ENCODE results near the gene SEC24D.
A peak's percentile ranks its signal among the peaks of the same experiment; 100 is the strongest.

SEC24D gene

DNA sequence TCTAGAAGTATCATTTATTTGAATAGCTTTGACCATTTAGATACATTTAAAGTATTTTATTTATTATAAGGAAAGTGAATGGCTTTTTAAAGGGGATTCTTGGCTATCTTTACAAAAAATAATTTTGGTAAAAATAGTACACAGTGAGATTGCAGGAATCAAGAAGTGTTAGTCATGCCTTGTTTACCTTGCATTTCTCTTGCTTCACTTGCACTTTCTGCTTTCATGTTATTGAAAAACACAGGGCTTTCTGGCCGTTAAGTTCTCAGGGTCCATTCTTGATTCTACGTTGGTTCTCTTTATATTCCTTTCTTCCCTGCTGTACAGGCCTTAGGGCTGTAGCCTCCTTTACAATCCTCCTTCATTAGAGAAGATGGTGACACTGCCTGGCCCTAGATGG is 21.8 kb upstream of the SEC24D start:
- Histone ChIP-seq H3K36me3 (ENCODE audit: insufficient read depth, low read length) (no peaks in the 10 kb centered on the region), H3K4me2 (ENCODE audit: low read length) (no peak overlapping the region), H3K27me3 (ENCODE audit: insufficient read depth, low read length) (no peaks in the 10 kb centered on the region), H3K4me1 (ENCODE audit: insufficient read depth, low read length, severe bottlenecking) (no peaks in the 10 kb centered on the region), H3K27ac (ENCODE audit: low read depth, low read length, poor library complexity, severe bottlenecking) (no peak overlapping the region), H3K79me2 (ENCODE audit: insufficient read depth, low read length) (no peaks in the 10 kb centered on the region), H2AFZ (ENCODE audit: low read length) (no peak overlapping the region), H3K9ac (ENCODE audit: low read length) (no peak overlapping the region), H3K4me3 (ENCODE audit: low read depth, low read length, poor library complexity, severe bottlenecking) (no peak overlapping the region), H3K9me2 (ENCODE audit: low read depth, low read length) (no peaks in the 10 kb centered on the region), H3F3A (ENCODE audit: insufficient read depth, low read length) (no peaks in the 10 kb centered on the region), H4K20me1 (ENCODE audit: insufficient read depth, low read length) (no peaks in the 10 kb centered on the region), H3K9me3 (ENCODE audit: low read length) (no peaks in the 10 kb centered on the region)
- TF ChIP-seq, protein P1, sequence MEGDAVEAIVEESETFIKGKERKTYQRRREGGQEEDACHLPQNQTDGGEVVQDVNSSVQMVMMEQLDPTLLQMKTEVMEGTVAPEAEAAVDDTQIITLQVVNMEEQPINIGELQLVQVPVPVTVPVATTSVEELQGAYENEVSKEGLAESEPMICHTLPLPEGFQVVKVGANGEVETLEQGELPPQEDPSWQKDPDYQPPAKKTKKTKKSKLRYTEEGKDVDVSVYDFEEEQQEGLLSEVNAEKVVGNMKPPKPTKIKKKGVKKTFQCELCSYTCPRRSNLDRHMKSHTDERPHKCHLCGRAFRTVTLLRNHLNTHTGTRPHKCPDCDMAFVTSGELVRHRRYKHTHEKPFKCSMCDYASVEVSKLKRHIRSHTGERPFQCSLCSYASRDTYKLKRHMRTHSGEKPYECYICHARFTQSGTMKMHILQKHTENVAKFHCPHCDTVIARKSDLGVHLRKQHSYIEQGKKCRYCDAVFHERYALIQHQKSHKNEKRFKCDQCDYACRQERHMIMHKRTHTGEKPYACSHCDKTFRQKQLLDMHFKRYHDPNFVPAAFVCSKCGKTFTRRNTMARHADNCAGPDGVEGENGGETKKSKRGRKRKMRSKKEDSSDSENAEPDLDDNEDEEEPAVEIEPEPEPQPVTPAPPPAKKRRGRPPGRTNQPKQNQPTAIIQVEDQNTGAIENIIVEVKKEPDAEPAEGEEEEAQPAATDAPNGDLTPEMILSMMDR (IDR thresholded peaks at IDR 0.05; ENCODE audit: low read length), result no peak
- no peak for TF ChIP-seq EZH2 (IDR thresholded peaks at IDR 0.05; ENCODE audit: borderline replicate concordance, low read length)

DNA sequence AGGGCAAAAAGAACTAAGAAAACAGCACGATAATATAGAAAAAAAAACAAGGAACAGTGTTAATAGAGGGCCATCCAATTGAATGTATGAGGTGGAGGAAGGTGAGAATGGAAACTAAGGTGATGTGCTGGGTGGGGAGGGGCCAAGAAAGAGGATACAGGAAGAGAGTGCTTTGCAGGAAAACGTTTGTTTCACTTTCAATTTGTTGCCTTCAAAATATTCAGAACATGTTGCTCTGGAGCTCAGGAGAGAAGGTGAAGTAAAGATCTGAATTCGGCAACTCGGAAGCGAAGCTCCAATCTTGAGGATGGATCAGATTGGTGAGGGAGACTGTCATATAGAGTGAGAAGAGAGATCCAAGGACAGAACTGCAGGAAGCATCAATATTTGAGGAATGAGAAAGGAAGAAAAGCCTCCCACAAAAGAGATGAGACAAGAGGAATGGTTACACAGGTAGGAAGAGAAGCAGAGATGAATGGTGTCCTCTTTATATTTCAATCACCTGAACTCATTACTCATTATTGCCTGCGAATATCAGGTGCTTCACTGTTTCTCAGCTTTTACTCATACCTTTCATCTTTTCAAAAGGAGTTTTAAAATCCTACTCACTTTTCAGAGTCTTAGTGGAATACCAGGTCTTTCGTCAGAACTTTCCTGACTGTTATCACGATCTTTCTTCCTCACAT is 14.7 kb upstream of the SEC24D start:
- H3K9me3 ChIP-seq (ENCODE audit: low read length), result no peaks in the 10 kb centered on the region
- peak overlapping the region; percentile 3; the same call in 1 of the 2 replicates for H2AFZ ChIP-seq (ENCODE audit: low read length)
- no peak overlapping the region for H3K27ac ChIP-seq (ENCODE audit: low read depth, low read length, poor library complexity, severe bottlenecking)
- peak overlapping the region; percentile 16 for H3K4me2 ChIP-seq (ENCODE audit: low read length)
- no peak overlapping the region for H3K9ac ChIP-seq (ENCODE audit: low read length)
- no peaks in the 10 kb centered on the region for H3K9me2 ChIP-seq (ENCODE audit: low read depth, low read length)
- H3K79me2 ChIP-seq (ENCODE audit: insufficient read depth, low read length), result no peaks in the 10 kb centered on the region
- TF ChIP-seq EZH2 (IDR thresholded peaks at IDR 0.05; ENCODE audit: borderline replicate concordance, low read length), result no peak
- TF ChIP-seq, protein P1 (IDR thresholded peaks at IDR 0.05; ENCODE audit: low read length), result no peak
- H3K4me3 ChIP-seq (ENCODE audit: low read depth, low read length, poor library complexity, severe bottlenecking), result peak overlapping the region; percentile 7
- no peaks in the 10 kb centered on the region for H3F3A ChIP-seq (ENCODE audit: insufficient read depth, low read length)
- H3K27me3 ChIP-seq (ENCODE audit: insufficient read depth, low read length), result no peaks in the 10 kb centered on the region
- H3K36me3 ChIP-seq (ENCODE audit: insufficient read depth, low read length), result no peaks in the 10 kb centered on the region
- no peaks in the 10 kb centered on the region for H4K20me1 ChIP-seq (ENCODE audit: insufficient read depth, low read length)
- H3K4me1 ChIP-seq (ENCODE audit: insufficient read depth, low read length, severe bottlenecking), result peaks cover 8% of the 10 kb centered on the region

DNA sequence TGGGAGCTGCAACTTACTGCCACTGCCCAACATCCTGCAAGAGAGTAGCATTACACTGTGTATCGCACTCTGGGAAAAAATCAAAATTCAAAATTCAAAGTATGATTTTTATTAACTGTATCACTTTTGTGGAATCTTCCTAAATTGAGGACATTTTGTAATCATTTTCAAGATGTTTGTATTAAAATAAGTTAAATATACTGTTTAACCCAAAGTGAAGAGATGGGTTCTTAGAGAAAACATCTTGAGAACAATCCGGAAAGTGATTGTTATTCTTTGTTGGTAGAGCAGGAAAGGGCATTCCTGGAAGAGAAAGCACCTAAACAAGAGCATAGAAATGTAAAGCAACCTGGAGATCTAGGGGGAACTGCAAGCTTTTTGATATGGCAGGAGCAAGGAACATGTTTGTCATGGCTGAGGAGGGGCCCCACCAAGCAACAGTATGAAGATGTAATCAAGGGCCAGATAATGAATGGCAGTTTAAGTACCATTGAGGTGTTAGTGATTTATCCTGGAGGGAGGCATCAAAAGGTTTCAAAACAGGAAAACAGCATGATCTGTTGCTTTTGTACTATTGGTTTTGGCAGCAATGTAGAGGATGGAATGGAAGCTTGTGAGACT is 14.1 kb upstream of the SEC24D start:
- H3K9me2 ChIP-seq (ENCODE audit: low read depth, low read length), result no peaks in the 10 kb centered on the region
- H3K9me3 ChIP-seq (ENCODE audit: low read length), result no peaks in the 10 kb centered on the region
- H3K4me2 ChIP-seq (ENCODE audit: low read length), result peak overlapping the region; percentile 16
- no peaks in the 10 kb centered on the region for H3K36me3 ChIP-seq (ENCODE audit: insufficient read depth, low read length)
- H3K4me1 ChIP-seq (ENCODE audit: insufficient read depth, low read length, severe bottlenecking), result peaks cover 8% of the 10 kb centered on the region
- TF ChIP-seq EZH2 (IDR thresholded peaks at IDR 0.05; ENCODE audit: borderline replicate concordance, low read length), result no peak
- TF ChIP-seq, protein P1 (IDR thresholded peaks at IDR 0.05; ENCODE audit: low read length), result no peak
- H2AFZ ChIP-seq (ENCODE audit: low read length), result no peak overlapping the region
- H3K79me2 ChIP-seq (ENCODE audit: insufficient read depth, low read length), result no peaks in the 10 kb centered on the region
- no peak overlapping the region for H3K9ac ChIP-seq (ENCODE audit: low read length)
- H3F3A ChIP-seq (ENCODE audit: insufficient read depth, low read length), result no peaks in the 10 kb centered on the region
- H3K4me3 ChIP-seq (ENCODE audit: low read depth, low read length, poor library complexity, severe bottlenecking), result peak overlapping the region; percentile 7
- H3K27ac ChIP-seq (ENCODE audit: low read depth, low read length, poor library complexity, severe bottlenecking), result no peak overlapping the region
- H3K27me3 ChIP-seq (ENCODE audit: insufficient read depth, low read length), result no peaks in the 10 kb centered on the region
- no peaks in the 10 kb centered on the region for H4K20me1 ChIP-seq (ENCODE audit: insufficient read depth, low read length)
